IPS DF 4.7 (cell line): ENCODE results near the gene MRPL51.
A peak's percentile ranks its signal among the peaks of the same experiment; 100 is the strongest.
"Not testable (repeated sequence)": the region's sequence is repeated elsewhere in the genome, so short reads cannot be mapped to it uniquely, and the experiment has no call there.

ENCODE experiments used
- DNase-seq: peaks from one replicate; pipeline ENCODE4 v3.0.0-alpha.2; 2013; ENCODE audit warnings: low spot score; ENCODE audit errors: extremely low read depth

The MRPL51 gene

GRCh38 chr12:6489449-6489848, 3.6 kb downstream of the MRPL51 start:
- no peak for DNase-seq

- no peak for DNase-seq
Observed at GRCh38 chr12:6488240-6488639, 4.8 kb downstream of the MRPL51 start.

- no peak for DNase-seq
Observed at GRCh38 chr12:6478416-6478815, 14.6 kb downstream of the MRPL51 start.

- not testable (repeated sequence) for DNase-seq
Observed at GRCh38 chr12:6477601-6478377, 15.3 kb downstream of the MRPL51 start.

GRCh38 chr12:6476489-6476888, 16.6 kb downstream of the MRPL51 start:
- no peak for DNase-seq

- not testable (repeated sequence) for DNase-seq
Observed at GRCh38 chr12:6475233-6475975, 17.7 kb downstream of the MRPL51 start.

- DNase-seq: no peak
Observed at GRCh38 chr12:6472491-6472890, 20.6 kb downstream of the MRPL51 start.

- no peak for DNase-seq
Observed at GRCh38 chr12:6471989-6472360, 21.1 kb downstream of the MRPL51 start.

- DNase-seq: peak; percentile 85
Observed at GRCh38 chr12:6470375-6471163, 22.5 kb downstream of the MRPL51 start, which contains the start of gene VAMP1. Gene VAMP1 (minus strand): TSS chr12:6470677. CDS start chr12:6470531, 146 bp downstream.

GRCh38 chr12:6469609-6470374, 23.3 kb downstream of the MRPL51 start:
- DNase-seq: no peak

GRCh38 chr12:6469092-6469491, 24.0 kb downstream of the MRPL51 start:
- no peak for DNase-seq

- DNase-seq: no peak
Observed at GRCh38 chr12:6468283-6468575, 24.8 kb downstream of the MRPL51 start.

GRCh38 chr12:6467571-6468282, 25.3 kb downstream of the MRPL51 start:
- DNase-seq: not testable (repeated sequence)

GRCh38 chr12:6466751-6467150, 26.3 kb downstream of the MRPL51 start:
- DNase-seq: not testable (repeated sequence)

- no peak for DNase-seq
Observed at GRCh38 chr12:6466184-6466573, 26.9 kb downstream of the MRPL51 start.

- peak; percentile 68 for DNase-seq
Observed at GRCh38 chr12:6465467-6466183, 27.4 kb downstream of the MRPL51 start.

- no peak for DNase-seq
Observed at GRCh38 chr12:6464531-6464930, 28.5 kb downstream of the MRPL51 start.

GRCh38 chr12:6463858-6464257, 29.2 kb downstream of the MRPL51 start:
- DNase-seq: no peak

GRCh38 chr12:6463216-6463615, 29.8 kb downstream of the MRPL51 start:
- no peak for DNase-seq
